ENCODE data around the gene DCAF6. TPM values are rescaled to one million over a fixed set of nuclear protein-coding genes. Genes with fewer than 3 reads are reported as not detected.

DCAF6 gene
- total RNA-seq, 4 donors from 2014 or later, result 31.9 to 57.7 (median 50.4) TPM

- H3K4me3 ChIP-seq (ENCODE audit: low read depth, poor library complexity, severe bottlenecking), result no peak overlapping the region
- intact Hi-C loops (cut with DNase I; ENCODE audit: low total_unique reads), result no loop called here
- DNase-seq (ENCODE audit: low spot score in 2 of 2), result no peak
- 90 to 98% methylated on average over 2 of the region's 2 CpGs for WGBS, 2 donors
- no peak for TF ChIP-seq POLR2A (IDR thresholded peaks at IDR 0.05)
- TF ChIP-seq CTCF (IDR thresholded peaks at IDR 0.05), result no peak
Observed at GRCh38 chr1:167940264-167940663, 3.8 kb downstream of the DCAF6 start.

GRCh38 chr1:167943541-167943940, 7.1 kb downstream of the DCAF6 start:
- no peak overlapping the region for H3K4me3 ChIP-seq (ENCODE audit: low read depth, poor library complexity, severe bottlenecking)
- intact Hi-C loops (cut with DNase I; ENCODE audit: low total_unique reads), result no loop called here
- 83 to 90% methylated on average over 9 of the region's 9 CpGs for WGBS, 2 donors
- TF ChIP-seq POLR2A (IDR thresholded peaks at IDR 0.05) (no peak), CTCF (IDR thresholded peaks at IDR 0.05) (no peak)
- no peak for DNase-seq (ENCODE audit: low spot score in 2 of 2)

- 74 to 87% methylated on average over 2 of the region's 2 CpGs for WGBS, 2 donors
- DNase-seq (ENCODE audit: low spot score in 2 of 2), result no peak
Observed at GRCh38 chr1:167947733-167948132, 11.2 kb downstream of the DCAF6 start.

GRCh38 chr1:167949785-167950184, 13.3 kb downstream of the DCAF6 start:
- H3K4me3 ChIP-seq (ENCODE audit: low read depth, poor library complexity, severe bottlenecking), result no peak overlapping the region
- WGBS, 2 donors, result 90 to 93% methylated on average over 3 of the region's 3 CpGs
- DNase-seq (ENCODE audit: low spot score in 2 of 2), result no peak
- TF ChIP-seq CTCF (IDR thresholded peaks at IDR 0.05) (no peak), POLR2A (IDR thresholded peaks at IDR 0.05) (no peak)
- intact Hi-C loops (cut with DNase I; ENCODE audit: low total_unique reads), result no loop called here

More at GRCh38 chr1:167947733-167948132, 11.2 kb downstream of the DCAF6 start:
- H3K4me3 ChIP-seq (ENCODE audit: low read depth, poor library complexity, severe bottlenecking), result no peak overlapping the region
- TF ChIP-seq CTCF (IDR thresholded peaks at IDR 0.05) (no peak), POLR2A (IDR thresholded peaks at IDR 0.05) (no peak)
- intact Hi-C loops (cut with DNase I; ENCODE audit: low total_unique reads), result no loop called here

- H3K4me3 ChIP-seq (ENCODE audit: low read depth, poor library complexity, severe bottlenecking), result no peak overlapping the region
- TF ChIP-seq CTCF (IDR thresholded peaks at IDR 0.05), result no peak
- TF ChIP-seq POLR2A (IDR thresholded peaks at IDR 0.05), result no peak
- DNase-seq (ENCODE audit: low spot score in 2 of 2), result no peak
- intact Hi-C loops (cut with DNase I; ENCODE audit: low total_unique reads), result no loop called here
- WGBS, 2 donors, result 37 to 42% methylated on average over 1 of the region's 1 CpG
Observed at GRCh38 chr1:167950569-167950968, 14.1 kb downstream of the DCAF6 start.

GRCh38 chr1:167955915-167956314, 19.4 kb downstream of the DCAF6 start:
- no peak for DNase-seq (ENCODE audit: low spot score in 2 of 2)
- intact Hi-C loops (cut with DNase I; ENCODE audit: low total_unique reads), result no loop called here
- WGBS, 2 donors, result 97% methylated on average over 2 of the region's 2 CpGs
- H3K4me3 ChIP-seq (ENCODE audit: low read depth, poor library complexity, severe bottlenecking), result no peak overlapping the region
- TF ChIP-seq CTCF (IDR thresholded peaks at IDR 0.05), result no peak
- TF ChIP-seq POLR2A (IDR thresholded peaks at IDR 0.05), result no peak

Measured in lower leg skin (tissue), 4 donors.